ENCODE measurements around the gene RBBP5.

The RBBP5 gene

GRCh38 chr1:205076245-205076761 is 45.5 kb downstream of the RBBP5 start:
- H3K4me3 ChIP-seq (ENCODE audit: low read depth, low read length): no peak overlapping the region
- no peak for TF ChIP-seq CTCF (IDR thresholded peaks at IDR 0.05; ENCODE audit: insufficient read depth, low read depth, low read length, missing control alignments)

GRCh38 chr1:205075642-205076155 is 46.1 kb downstream of the RBBP5 start:
- TF ChIP-seq CTCF (IDR thresholded peaks at IDR 0.05; ENCODE audit: insufficient read depth, low read depth, low read length, missing control alignments): no peak
- DNase-seq (ENCODE audit: low read depth): no peak
- H3K4me3 ChIP-seq (ENCODE audit: low read depth, low read length): no peak overlapping the region

More at GRCh38 chr1:205076245-205076761, 45.5 kb downstream of the RBBP5 start:
- DNase-seq (ENCODE audit: low read depth): no peak

GRCh38 chr1:205074513-205074912 is 47.3 kb downstream of the RBBP5 start:
- H3K4me3 ChIP-seq (ENCODE audit: low read depth, low read length): no peak overlapping the region
- DNase-seq (ENCODE audit: low read depth): no peak
- TF ChIP-seq CTCF (IDR thresholded peaks at IDR 0.05; ENCODE audit: insufficient read depth, low read depth, low read length, missing control alignments): no peak

GRCh38 chr1:205074084-205074483 is 47.7 kb downstream of the RBBP5 start:
- no peak overlapping the region for H3K4me3 ChIP-seq (ENCODE audit: low read depth, low read length)
- no peak for DNase-seq (ENCODE audit: low read depth)
- TF ChIP-seq CTCF (IDR thresholded peaks at IDR 0.05; ENCODE audit: insufficient read depth, low read depth, low read length, missing control alignments): no peak

- no peak for DNase-seq (ENCODE audit: low read depth)
- TF ChIP-seq CTCF (IDR thresholded peaks at IDR 0.05; ENCODE audit: insufficient read depth, low read depth, low read length, missing control alignments): no peak
- no peak overlapping the region for H3K4me3 ChIP-seq (ENCODE audit: low read depth, low read length)
These were observed 48.3 kb downstream of the RBBP5 start for GRCh38 chr1:205073511-205073910.

GRCh38 chr1:205072881-205073280 is 48.9 kb downstream of the RBBP5 start:
- no peak for TF ChIP-seq CTCF (IDR thresholded peaks at IDR 0.05; ENCODE audit: insufficient read depth, low read depth, low read length, missing control alignments)
- H3K4me3 ChIP-seq (ENCODE audit: low read depth, low read length): no peak overlapping the region
- no peak for DNase-seq (ENCODE audit: low read depth)

GRCh38 chr1:205072286-205072685 is 49.5 kb downstream of the RBBP5 start:
- TF ChIP-seq CTCF (IDR thresholded peaks at IDR 0.05; ENCODE audit: insufficient read depth, low read depth, low read length, missing control alignments): no peak
- DNase-seq (ENCODE audit: low read depth): no peak
- H3K4me3 ChIP-seq (ENCODE audit: low read depth, low read length): no peak overlapping the region

Measured in GM12865 (cell line).